ENCODE results near the gene TMX3. TPM values are rescaled to one million over a fixed set of nuclear protein-coding genes. Genes with fewer than 3 reads are reported as not detected.
A peak's percentile ranks its signal among the peaks of the same experiment; 100 is the strongest.

Gene TMX3
- total RNA-seq (10 to 100 TPM; 48.3 to 78.8 TPM), polyA plus RNA-seq (ENCODE audit: insufficient read length in 6 of 6) (10 to 100 TPM; 70.1 to 98.7 (median 92.1) TPM)
- long read RNA-seq, donor 1, full-length matches to known transcripts = 13 of 18 reads
- long read RNA-seq, donor 1, partial matches to known transcripts = 5 of 18 reads
- long read RNA-seq, donor 1, other reads (novel, unspliced or antisense) = 0 of 18 reads
- long read RNA-seq, donor 2, full-length matches to known transcripts = 10 of 10 reads
- long read RNA-seq, donor 2, partial matches to known transcripts = 0 of 10 reads
- long read RNA-seq, donor 2, other reads (novel, unspliced or antisense) = 0 of 10 reads
- long read RNA-seq, donor 3, full-length matches to known transcripts = 2 of 2 reads
- long read RNA-seq, donor 3, partial matches to known transcripts = 0 of 2 reads
- long read RNA-seq, donor 3, other reads (novel, unspliced or antisense) = 0 of 2 reads
- long read RNA-seq, donor 4, full-length matches to known transcripts = 6 of 10 reads
- long read RNA-seq, donor 4, partial matches to known transcripts = 2 of 10 reads
- long read RNA-seq, donor 4, other reads (novel, unspliced or antisense) = 2 of 10 reads
- long read RNA-seq, donor 5, full-length matches to known transcripts = 9 of 9 reads
- long read RNA-seq, donor 5, partial matches to known transcripts = 0 of 9 reads
- long read RNA-seq, donor 5, other reads (novel, unspliced or antisense) = 0 of 9 reads
- long read RNA-seq, donor 6, full-length matches to known transcripts = 6 of 6 reads
- long read RNA-seq, donor 6, partial matches to known transcripts = 0 of 6 reads
- long read RNA-seq, donor 6, other reads (novel, unspliced or antisense) = 0 of 6 reads
- long read RNA-seq, donor 7, full-length matches to known transcripts = 2 of 2 reads
- long read RNA-seq, donor 7, partial matches to known transcripts = 0 of 2 reads
- long read RNA-seq, donor 7, other reads (novel, unspliced or antisense) = 0 of 2 reads
- long read RNA-seq, donor 8, full-length matches to known transcripts = 5 of 5 reads
- long read RNA-seq, donor 8, partial matches to known transcripts = 0 of 5 reads
- long read RNA-seq, donor 8, other reads (novel, unspliced or antisense) = 0 of 5 reads
- long read RNA-seq, donor 9 = 0 reads
- long read RNA-seq, donor 10, full-length matches to known transcripts = 5 of 5 reads
- long read RNA-seq, donor 10, partial matches to known transcripts = 0 of 5 reads
- long read RNA-seq, donor 10, other reads (novel, unspliced or antisense) = 0 of 5 reads
- long read RNA-seq, donor 11 = 0 reads
- long read RNA-seq, donor 12, full-length matches to known transcripts = 6 of 6 reads
- long read RNA-seq, donor 12, partial matches to known transcripts = 0 of 6 reads
- long read RNA-seq, donor 12, other reads (novel, unspliced or antisense) = 0 of 6 reads

- TF ChIP-seq CTCF (IDR thresholded peaks at IDR 0.05) = no peak
- H3K27me3 ChIP-seq = no peaks in the 10 kb centered on the region
- peak; percentile 100 for ATAC-seq
- H3K36me3 ChIP-seq = peaks cover 0 to 21% of the 10 kb centered on the region in 2 donors
- no peaks in the 10 kb centered on the region for H3K9me3 ChIP-seq
- intact Hi-C loops (cut with DNase I) = no loop called here
- H3K4me3 ChIP-seq = peak within 1 kb of the TSS; percentile 90 to 91
- DNase-seq = peak; percentile 85 to 98 (median 94)
- H3K27ac ChIP-seq = peak within 1 kb of the TSS; percentile 76 to 87
- peaks cover 7 to 39% of the 10 kb centered on the region in 2 donors for H3K4me1 ChIP-seq
These were observed at the start of gene TMX3 for GRCh38 chr18:68714712-68715496. Gene TMX3, minus strand, starts transcription at chr18:68715108. Its CDS starts 127 bp downstream, at chr18:68714981.

- H3K27me3 ChIP-seq = no peaks in the 10 kb centered on the region
- no peak overlapping the region for H3K27ac ChIP-seq
- no peak overlapping the region for H3K4me3 ChIP-seq
- TF ChIP-seq CTCF (IDR thresholded peaks at IDR 0.05) = no peak
- intact Hi-C loops (cut with DNase I) = no loop called here
- no peaks in the 10 kb centered on the region for H3K4me1 ChIP-seq
- no peak for DNase-seq
- H3K9me3 ChIP-seq = peaks cover 0 to 6% of the 10 kb centered on the region in 2 donors
- ATAC-seq = no peak
- no peaks in the 10 kb centered on the region for H3K36me3 ChIP-seq
These were observed 49.1 kb upstream of the TMX3 start for GRCh38 chr18:68764016-68764415.

- H3K27ac ChIP-seq = no peak overlapping the region
- no peaks in the 10 kb centered on the region for H3K27me3 ChIP-seq
- ATAC-seq (no peak), DNase-seq (no peak)
- H3K4me1 ChIP-seq = no peaks in the 10 kb centered on the region
- peaks cover 0 to 13% of the 10 kb centered on the region in 2 donors for H3K9me3 ChIP-seq
- H3K36me3 ChIP-seq = no peaks in the 10 kb centered on the region
- H3K4me3 ChIP-seq = no peak overlapping the region
- intact Hi-C loops (cut with DNase I) = no loop called here
- TF ChIP-seq CTCF (IDR thresholded peaks at IDR 0.05) = no peak
These were observed 48.2 kb upstream of the TMX3 start for GRCh38 chr18:68763083-68763482.

GRCh38 chr18:68759308-68759707 lies 44.4 kb upstream of the TMX3 start:
- H3K9me3 ChIP-seq = peaks cover 0 to 13% of the 10 kb centered on the region in 2 donors
- no peak overlapping the region for H3K4me3 ChIP-seq
- DNase-seq = no peak
- H3K36me3 ChIP-seq = no peaks in the 10 kb centered on the region
- no peaks in the 10 kb centered on the region for H3K4me1 ChIP-seq
- no peak for TF ChIP-seq CTCF (IDR thresholded peaks at IDR 0.05)
- intact Hi-C loops (cut with DNase I) = no loop called here
- H3K27ac ChIP-seq = no peak overlapping the region
- no peaks in the 10 kb centered on the region for H3K27me3 ChIP-seq
- ATAC-seq = no peak
